ENCODE measurements around the gene SOWAHA.

Gene SOWAHA

DNA sequence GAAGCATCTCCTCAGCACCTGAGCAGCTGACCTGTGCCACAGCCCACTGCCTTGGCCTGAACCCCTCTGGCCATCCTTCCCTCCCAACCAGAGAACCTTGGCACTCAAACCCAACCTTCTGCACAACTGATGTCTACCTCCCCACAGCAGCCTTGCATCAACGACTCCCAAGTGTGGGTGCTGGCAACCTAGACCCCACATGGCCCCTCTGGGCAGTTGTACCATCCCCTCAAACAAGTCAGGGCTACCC lies 46.4 kb upstream of the SOWAHA start:
- TF ChIP-seq POLR2A (IDR thresholded peaks at IDR 0.05; ENCODE audit: extremely low read depth, insufficient read length) (no peak), MYC (IDR thresholded peaks at IDR 0.05; ENCODE audit: low read depth, low read length) (no peak)
- TF ChIP-seq, protein P1, sequence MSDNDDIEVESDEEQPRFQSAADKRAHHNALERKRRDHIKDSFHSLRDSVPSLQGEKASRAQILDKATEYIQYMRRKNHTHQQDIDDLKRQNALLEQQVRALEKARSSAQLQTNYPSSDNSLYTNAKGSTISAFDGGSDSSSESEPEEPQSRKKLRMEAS (IDR thresholded peaks at IDR 0.05; ENCODE audit: low read depth, low read length): no peak
- TF ChIP-seq, protein P2, sequence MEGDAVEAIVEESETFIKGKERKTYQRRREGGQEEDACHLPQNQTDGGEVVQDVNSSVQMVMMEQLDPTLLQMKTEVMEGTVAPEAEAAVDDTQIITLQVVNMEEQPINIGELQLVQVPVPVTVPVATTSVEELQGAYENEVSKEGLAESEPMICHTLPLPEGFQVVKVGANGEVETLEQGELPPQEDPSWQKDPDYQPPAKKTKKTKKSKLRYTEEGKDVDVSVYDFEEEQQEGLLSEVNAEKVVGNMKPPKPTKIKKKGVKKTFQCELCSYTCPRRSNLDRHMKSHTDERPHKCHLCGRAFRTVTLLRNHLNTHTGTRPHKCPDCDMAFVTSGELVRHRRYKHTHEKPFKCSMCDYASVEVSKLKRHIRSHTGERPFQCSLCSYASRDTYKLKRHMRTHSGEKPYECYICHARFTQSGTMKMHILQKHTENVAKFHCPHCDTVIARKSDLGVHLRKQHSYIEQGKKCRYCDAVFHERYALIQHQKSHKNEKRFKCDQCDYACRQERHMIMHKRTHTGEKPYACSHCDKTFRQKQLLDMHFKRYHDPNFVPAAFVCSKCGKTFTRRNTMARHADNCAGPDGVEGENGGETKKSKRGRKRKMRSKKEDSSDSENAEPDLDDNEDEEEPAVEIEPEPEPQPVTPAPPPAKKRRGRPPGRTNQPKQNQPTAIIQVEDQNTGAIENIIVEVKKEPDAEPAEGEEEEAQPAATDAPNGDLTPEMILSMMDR (IDR thresholded peaks at IDR 0.05; ENCODE audit: low read depth, low read length): no peak
- DNase-seq (ENCODE audit: low read depth): no peak
- H3K4me3 ChIP-seq (ENCODE audit: low read depth, low read length): no peak overlapping the region

DNA sequence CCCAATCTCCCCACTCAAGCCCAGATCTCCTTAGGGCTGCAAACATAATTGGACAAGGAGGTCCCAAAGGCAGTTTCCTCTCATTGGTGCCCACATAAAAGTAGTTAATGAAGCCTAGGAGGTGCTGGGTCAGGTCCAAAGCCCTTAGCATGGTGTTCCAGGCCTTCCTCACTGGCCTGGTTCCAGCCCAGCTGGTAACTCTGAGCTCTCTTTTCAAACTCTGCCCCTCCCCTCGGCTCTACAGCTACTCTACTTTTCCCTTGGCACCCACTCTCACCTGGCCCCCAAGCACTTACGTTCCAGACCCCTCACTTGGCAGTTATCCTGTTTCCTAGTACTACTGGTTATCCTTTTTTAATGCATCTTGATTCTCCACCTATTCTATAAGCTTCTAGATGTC lies 46.0 kb upstream of the SOWAHA start:
- no peak for DNase-seq (ENCODE audit: low read depth)
- TF ChIP-seq MYC (IDR thresholded peaks at IDR 0.05; ENCODE audit: low read depth, low read length) (no peak), POLR2A (IDR thresholded peaks at IDR 0.05; ENCODE audit: extremely low read depth, insufficient read length) (no peak)
- TF ChIP-seq, protein P2 (IDR thresholded peaks at IDR 0.05; ENCODE audit: low read depth, low read length): no peak
- TF ChIP-seq, protein P1 (IDR thresholded peaks at IDR 0.05; ENCODE audit: low read depth, low read length): no peak
- H3K4me3 ChIP-seq (ENCODE audit: low read depth, low read length): no peak overlapping the region

DNA sequence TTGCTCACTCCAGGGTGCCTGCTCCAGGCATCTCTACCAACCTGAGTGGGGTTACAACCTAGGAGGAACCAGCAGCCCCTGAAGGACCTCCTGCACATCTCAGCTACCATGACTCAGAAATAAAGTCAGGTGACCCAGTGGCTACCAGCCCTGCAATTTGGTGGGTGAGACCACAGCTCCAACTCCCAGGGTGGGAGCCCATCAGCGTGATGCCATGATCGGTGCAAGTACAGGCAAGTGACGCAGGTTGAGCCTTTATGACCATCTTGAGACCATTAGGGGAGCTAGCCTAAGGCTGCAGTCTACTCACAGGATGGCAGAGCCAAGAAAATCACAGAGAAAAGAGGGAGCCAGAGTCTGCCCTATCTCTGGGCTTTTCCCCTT lies 44.6 kb upstream of the SOWAHA start:
- TF ChIP-seq, protein P1 (IDR thresholded peaks at IDR 0.05; ENCODE audit: low read depth, low read length): no peak
- TF ChIP-seq MYC (IDR thresholded peaks at IDR 0.05; ENCODE audit: low read depth, low read length) (no peak), POLR2A (IDR thresholded peaks at IDR 0.05; ENCODE audit: extremely low read depth, insufficient read length) (no peak)
- TF ChIP-seq, protein P2 (IDR thresholded peaks at IDR 0.05; ENCODE audit: low read depth, low read length): no peak
- H3K4me3 ChIP-seq (ENCODE audit: low read depth, low read length): no peak overlapping the region
- no peak for DNase-seq (ENCODE audit: low read depth)

DNA sequence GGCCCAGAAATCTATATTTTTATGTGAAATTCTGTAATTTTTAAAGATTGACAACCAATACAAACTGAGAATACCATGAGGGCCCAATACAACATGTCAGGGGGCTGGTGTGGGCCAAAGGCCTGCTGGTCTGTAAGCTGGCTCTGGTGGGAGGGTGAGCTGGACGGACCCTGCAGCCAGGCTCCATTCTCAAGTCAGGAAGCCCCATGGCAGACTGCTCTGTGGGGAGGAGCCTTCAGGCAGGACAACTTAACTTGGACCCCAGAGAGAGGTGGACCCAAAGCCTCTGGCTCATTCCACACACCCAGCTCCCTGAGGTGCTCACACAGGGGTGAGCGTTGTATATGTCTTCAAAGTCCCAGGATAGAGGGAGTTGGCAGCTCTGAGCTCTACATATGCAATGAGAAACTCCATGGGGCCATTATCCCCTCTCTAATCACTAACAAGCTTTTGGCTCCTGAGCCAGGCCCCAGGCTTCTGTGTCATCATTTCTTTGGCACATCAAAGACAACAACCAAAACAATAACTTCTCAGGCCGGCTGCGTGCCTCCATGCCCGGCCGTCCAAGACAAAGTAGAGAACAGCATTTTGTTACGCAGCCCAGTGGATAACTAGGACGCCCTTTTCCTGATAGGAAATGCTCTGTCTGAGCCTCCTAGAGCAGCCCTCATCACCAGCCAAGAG lies 42.5 kb upstream of the SOWAHA start:
- DNase-seq (ENCODE audit: low read depth): no peak
- TF ChIP-seq, protein P2 (IDR thresholded peaks at IDR 0.05; ENCODE audit: low read depth, low read length): no peak
- TF ChIP-seq, protein P1 (IDR thresholded peaks at IDR 0.05; ENCODE audit: low read depth, low read length): no peak
- TF ChIP-seq MYC (IDR thresholded peaks at IDR 0.05; ENCODE audit: low read depth, low read length): no peak
- TF ChIP-seq POLR2A (IDR thresholded peaks at IDR 0.05; ENCODE audit: extremely low read depth, insufficient read length): no peak
- no peak overlapping the region for H3K4me3 ChIP-seq (ENCODE audit: low read depth, low read length)

DNA sequence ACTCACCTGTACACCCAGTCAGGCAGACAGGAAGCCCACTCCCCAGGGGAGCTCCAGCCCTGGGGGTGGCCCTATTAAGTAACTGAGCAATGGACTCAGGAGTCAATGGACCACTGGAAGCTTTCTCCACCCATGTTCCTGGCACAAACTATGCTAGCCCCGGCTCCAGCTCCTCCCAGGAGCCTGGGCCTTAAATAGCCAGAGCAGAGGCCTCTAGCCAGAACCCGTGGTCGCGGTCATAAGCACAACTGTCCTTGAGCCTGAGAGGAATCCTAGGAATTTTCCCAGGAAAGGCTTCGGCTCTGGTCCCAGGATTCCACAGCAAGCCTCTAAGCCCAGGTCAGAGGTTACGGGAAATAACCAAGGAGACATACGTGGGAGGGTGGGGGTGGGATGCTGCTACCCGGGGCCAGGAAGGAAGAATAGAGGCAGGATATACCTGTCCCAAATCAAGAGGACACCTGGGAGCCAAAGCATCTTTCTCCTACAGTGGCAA lies 41.6 kb upstream of the SOWAHA start:
- no peak overlapping the region for H3K4me3 ChIP-seq (ENCODE audit: low read depth, low read length)
- no peak for DNase-seq (ENCODE audit: low read depth)
- TF ChIP-seq POLR2A (IDR thresholded peaks at IDR 0.05; ENCODE audit: extremely low read depth, insufficient read length) (no peak), MYC (IDR thresholded peaks at IDR 0.05; ENCODE audit: low read depth, low read length) (no peak)
- TF ChIP-seq, protein P1 (IDR thresholded peaks at IDR 0.05; ENCODE audit: low read depth, low read length): no peak
- TF ChIP-seq, protein P2 (IDR thresholded peaks at IDR 0.05; ENCODE audit: low read depth, low read length): no peak

Data from NB4 (cell line).